ENCODE measurements around the gene RBM38.

Gene RBM38

GRCh38 chr20:57391439-57392301 lies 474 bp downstream of the RBM38 start:
- no peak for DNase-seq (ENCODE audit: low read depth)

GRCh38 chr20:57392512-57393271 lies 1.5 kb downstream of the RBM38 start:
- peak; percentile 61 for DNase-seq (ENCODE audit: low read depth)

GRCh38 chr20:57393321-57394120 lies 2.3 kb downstream of the RBM38 start:
- DNase-seq (ENCODE audit: low read depth): no peak

- no peak for DNase-seq (ENCODE audit: low read depth)
Measured at GRCh38 chr20:57394121-57395082, 3.2 kb downstream of the RBM38 start.

- DNase-seq (ENCODE audit: low read depth): no peak
Measured at GRCh38 chr20:57395111-57395966, 4.1 kb downstream of the RBM38 start.

- DNase-seq (ENCODE audit: low read depth): no peak
Measured at GRCh38 chr20:57396212-57396983, 5.2 kb downstream of the RBM38 start.

GRCh38 chr20:57396984-57397692 lies 5.9 kb downstream of the RBM38 start:
- DNase-seq (ENCODE audit: low read depth): no peak

GRCh38 chr20:57397693-57398108 lies 6.5 kb downstream of the RBM38 start:
- no peak for DNase-seq (ENCODE audit: low read depth)

- DNase-seq (ENCODE audit: low read depth): peak; percentile 83
Measured at GRCh38 chr20:57398231-57398821, 7.1 kb downstream of the RBM38 start.

- DNase-seq (ENCODE audit: low read depth): no peak
Measured at GRCh38 chr20:57398901-57399535, 7.8 kb downstream of the RBM38 start.

- DNase-seq (ENCODE audit: low read depth): no peak
Measured at GRCh38 chr20:57399587-57400155, 8.5 kb downstream of the RBM38 start.

- DNase-seq (ENCODE audit: low read depth): no peak
Measured at GRCh38 chr20:57400231-57400701, 9.1 kb downstream of the RBM38 start.

- no peak for DNase-seq (ENCODE audit: low read depth)
Measured at GRCh38 chr20:57400821-57401564, 9.8 kb downstream of the RBM38 start.

- DNase-seq (ENCODE audit: low read depth): no peak
Measured at GRCh38 chr20:57401565-57401918, 10.3 kb downstream of the RBM38 start.

- no peak for DNase-seq (ENCODE audit: low read depth)
Measured at GRCh38 chr20:57402206-57403125, 11.3 kb downstream of the RBM38 start.

GRCh38 chr20:57403216-57403615 lies 12.0 kb downstream of the RBM38 start:
- no peak for DNase-seq (ENCODE audit: low read depth)

Data from stimulated activated CD8-positive, alpha-beta memory T cell treated with anti-CD3 and anti-CD28 coated beads, Interleukin-4, amount 100 ng/mL, for 24 hours (primary cell).